Osteoblast (primary cell): ENCODE measurements around the gene PPP3CA. TPM values are rescaled to one million over a fixed set of nuclear protein-coding genes. Genes with fewer than 3 reads are reported as not detected.

Experiments
- DNase-seq: peaks from one replicate; pipeline ENCODE4 v3.0.0; 2011; ENCODE audit warnings: low spot score, mixed read lengths; ENCODE audit not compliant: insufficient read length; ENCODE audit errors: missing footprints
- H2AFZ ChIP-seq: 2 replicates; pipeline ENCODE4 v1.6.0; 2011; ENCODE audit warnings: mild to moderate bottlenecking, low read length
- H3K27ac ChIP-seq: 2 replicates; pipeline ENCODE4 v1.5.1; 2011; ENCODE audit warnings: mild to moderate bottlenecking, low read depth, low read length, moderate library complexity
- H3K27me3 ChIP-seq: 2 replicates; pipeline ENCODE4 v1.6.0; 2012; ENCODE audit warnings: mild to moderate bottlenecking, control low read depth, inconsistent platforms, low read length, moderate library complexity; ENCODE audit not compliant: insufficient read depth
- H3K36me3 ChIP-seq: 2 replicates; pipeline ENCODE4 v1.5.1; 2011; ENCODE audit warnings: mild to moderate bottlenecking, low read length, control low read depth, moderate library complexity; ENCODE audit not compliant: insufficient read depth
- H3K4me1 ChIP-seq: 2 replicates; pipeline ENCODE4 v1.5.1; 2011; ENCODE audit warnings: mild to moderate bottlenecking, low read length, control low read depth, moderate library complexity; ENCODE audit not compliant: insufficient read depth
- H3K4me2 ChIP-seq: 2 replicates; pipeline ENCODE4 v1.6.0; 2011; ENCODE audit warnings: mild to moderate bottlenecking, low read length; ENCODE audit not compliant: insufficient read depth
- H3K4me3 ChIP-seq: fragments of 200-600 bp; sonication (generic); 3 replicates; pipeline ENCODE4 v1.5.1; 2012; ENCODE audit warnings: mild to moderate bottlenecking, low read length, inconsistent platforms; ENCODE audit not compliant: insufficient read depth
- H3K79me2 ChIP-seq: 2 replicates; pipeline ENCODE4 v1.6.0; 2012; ENCODE audit warnings: mild to moderate bottlenecking, low read length, control low read depth, inconsistent platforms; ENCODE audit not compliant: insufficient read depth
- H3K9me3 ChIP-seq: 2 replicates; pipeline ENCODE4 v1.5.1; 2011; ENCODE audit warnings: low read depth, low read length, control low read depth
- H4K20me1 ChIP-seq: 2 replicates; pipeline ENCODE4 v1.6.0; 2012; ENCODE audit warnings: mild to moderate bottlenecking, low read length, control low read depth; ENCODE audit not compliant: insufficient read depth
- CTCF ChIP-seq: IDR thresholded peaks from 2 replicates; pipeline ENCODE4 v1.5.1; 2011; ENCODE audit warnings: mild to moderate bottlenecking, low read depth, low read length, moderate library complexity; ENCODE audit errors: extremely low read depth
- total RNA-seq: library from RNA; depleted of rRNA; stranded (reverse); fragments of >200 nt; gene quantifications from 2 replicates; pipeline ENCODE4 v1.2.3, GENCODE V29; 2012

Gene PPP3CA
- total RNA-seq, 1 donor = 80.0 TPM

GRCh38 chr4:101254776-101255175 is 92.5 kb downstream of the PPP3CA start:
- H3K36me3 ChIP-seq = no peaks in the 10 kb centered on the region
- DNase-seq = no peak
- no peak overlapping the region for H3K4me3 ChIP-seq
- peaks cover 76% of the 10 kb centered on the region for H3K79me2 ChIP-seq
- TF ChIP-seq CTCF = no peak
- peaks cover 32% of the 10 kb centered on the region for H4K20me1 ChIP-seq
- no peak overlapping the region for H3K27ac ChIP-seq
- no peaks in the 10 kb centered on the region for H3K27me3 ChIP-seq
- H2AFZ ChIP-seq = no peak overlapping the region
- H3K9me3 ChIP-seq = no peaks in the 10 kb centered on the region
- no peak overlapping the region for H3K4me2 ChIP-seq
- peaks cover 4% of the 10 kb centered on the region for H3K4me1 ChIP-seq

DNA sequence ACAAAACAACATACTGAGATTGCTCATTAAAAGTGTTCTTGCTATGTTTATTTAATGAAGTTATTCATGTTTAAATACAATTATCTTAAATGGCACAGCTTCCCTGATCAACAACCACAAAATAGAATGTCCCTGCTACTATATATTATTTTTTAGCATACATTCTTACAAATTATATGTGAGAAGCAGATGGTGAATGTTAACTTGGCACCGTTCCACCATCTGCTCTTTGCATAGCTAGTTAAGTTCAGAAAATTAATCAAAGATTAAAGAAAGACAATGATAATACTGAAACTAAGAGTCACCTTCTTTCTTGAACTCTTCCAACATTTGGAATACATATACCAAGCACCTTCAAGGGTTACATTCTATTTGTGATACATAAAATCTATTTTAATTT is 94.2 kb downstream of the PPP3CA start:
- H3K27me3 ChIP-seq = no peaks in the 10 kb centered on the region
- no peak for TF ChIP-seq CTCF
- no peak overlapping the region for H3K4me2 ChIP-seq
- H4K20me1 ChIP-seq = peaks cover 17% of the 10 kb centered on the region
- H3K4me1 ChIP-seq = peaks cover 3% of the 10 kb centered on the region
- H3K9me3 ChIP-seq = no peaks in the 10 kb centered on the region
- no peak for DNase-seq
- H2AFZ ChIP-seq = no peak overlapping the region
- no peak overlapping the region for H3K4me3 ChIP-seq
- no peaks in the 10 kb centered on the region for H3K36me3 ChIP-seq
- H3K27ac ChIP-seq = no peak overlapping the region
- H3K79me2 ChIP-seq = peaks cover 62% of the 10 kb centered on the region

GRCh38 chr4:101252721-101253120 is 94.6 kb downstream of the PPP3CA start:
- Histone ChIP-seq H2AFZ (no peak overlapping the region), H3K27me3 (no peaks in the 10 kb centered on the region), H4K20me1 (peaks cover 17% of the 10 kb centered on the region), H3K36me3 (no peaks in the 10 kb centered on the region), H3K9me3 (no peaks in the 10 kb centered on the region), H3K4me3 (no peak overlapping the region), H3K4me1 (peaks cover 3% of the 10 kb centered on the region), H3K27ac (no peak overlapping the region), H3K79me2 (peaks cover 62% of the 10 kb centered on the region), H3K4me2 (no peak overlapping the region)
- peak; percentile 23 for DNase-seq
- no peak for TF ChIP-seq CTCF

DNA sequence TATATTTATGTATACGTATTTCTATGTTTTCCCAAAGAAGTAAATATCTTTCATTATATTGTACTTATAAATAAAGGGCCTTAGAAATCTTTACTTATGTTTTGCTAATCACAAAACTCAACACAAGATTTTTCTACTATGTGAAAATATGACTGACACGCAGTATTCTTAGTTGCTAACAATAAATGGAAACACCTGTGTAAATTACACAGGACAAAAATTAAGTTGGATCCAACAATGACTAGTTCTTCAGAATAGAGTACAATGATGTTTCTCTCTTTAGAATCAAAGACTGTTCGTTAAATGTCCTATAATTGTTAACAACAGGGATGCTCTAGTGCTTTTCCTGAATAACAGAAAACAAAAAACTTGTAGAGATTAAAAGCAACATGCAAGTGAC is 96.1 kb downstream of the PPP3CA start:
- Histone ChIP-seq H3K9me3 (no peaks in the 10 kb centered on the region), H3K27me3 (no peaks in the 10 kb centered on the region), H3K79me2 (peaks cover 57% of the 10 kb centered on the region), H3K4me1 (peaks cover 3% of the 10 kb centered on the region), H3K36me3 (no peaks in the 10 kb centered on the region), H3K27ac (no peak overlapping the region), H2AFZ (no peak overlapping the region), H3K4me3 (no peak overlapping the region), H3K4me2 (no peak overlapping the region), H4K20me1 (peaks cover 17% of the 10 kb centered on the region)
- DNase-seq = no peak
- TF ChIP-seq CTCF = no peak
